Ectodermal cell (in vitro differentiated cells): ENCODE data around the gene TRIM6.

Source experiments
- H3K27ac ChIP-seq: 2 replicates; pipeline ENCODE4 v1.7.0; 2013; ENCODE audit warnings: mild to moderate bottlenecking, low read depth, low read length; ENCODE audit not compliant: insufficient read depth, poor library complexity, severe bottlenecking
- H3K27me3 ChIP-seq: 2 replicates; pipeline ENCODE4 v1.7.0; 2013; ENCODE audit warnings: mild to moderate bottlenecking, low read length; ENCODE audit not compliant: insufficient read depth, control insufficient read depth, poor library complexity, severe bottlenecking
- H3K36me3 ChIP-seq: one replicate; pipeline ENCODE4 v1.7.0; 2013; ENCODE audit warnings: low read length; ENCODE audit not compliant: control insufficient read depth, insufficient read depth
- H3K4me1 ChIP-seq: one replicate; pipeline ENCODE4 v1.7.0; 2013; ENCODE audit warnings: low read length; ENCODE audit not compliant: control insufficient read depth, insufficient read depth
- H3K4me3 ChIP-seq: 2 replicates; pipeline ENCODE4 v1.7.0; 2013; ENCODE audit warnings: low read depth, low read length, control low read depth; ENCODE audit not compliant: insufficient read depth
- H3K9me3 ChIP-seq: 2 replicates; pipeline ENCODE4 v1.7.0; 2013; ENCODE audit warnings: mild to moderate bottlenecking, low read length, moderate library complexity; ENCODE audit not compliant: control insufficient read depth
- WGBS, 2 experiments: methylation state at CpG; one replicate each; pipeline ENCODE4 v1.1.7; 2013; ENCODE audit warnings: missing lambda C conversion rate in 2 of 2; 5-methylcytosine and 5-hydroxymethylcytosine counted together

TRIM6 gene

DNA sequence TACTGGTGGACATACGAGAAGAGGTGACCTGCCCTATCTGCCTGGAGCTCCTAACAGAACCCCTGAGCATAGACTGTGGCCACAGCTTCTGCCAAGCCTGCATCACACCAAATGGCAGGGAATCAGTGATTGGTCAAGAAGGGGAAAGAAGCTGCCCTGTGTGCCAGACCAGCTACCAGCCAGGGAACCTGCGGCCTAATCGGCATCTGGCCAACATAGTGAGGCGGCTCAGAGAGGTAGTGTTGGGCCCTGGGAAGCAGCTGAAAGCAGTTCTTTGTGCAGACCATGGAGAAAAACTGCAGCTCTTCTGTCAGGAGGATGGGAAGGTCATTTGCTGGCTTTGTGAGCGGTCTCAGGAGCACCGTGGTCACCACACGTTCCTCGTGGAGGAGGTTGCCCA lies 6.9 kb downstream of the TRIM6 start:
- Histone ChIP-seq H3K4me3 (no peak overlapping the region), H3K36me3 (no peaks in the 10 kb centered on the region), H3K9me3 (no peaks in the 10 kb centered on the region), H3K27me3 (no peaks in the 10 kb centered on the region), H3K4me1 (no peaks in the 10 kb centered on the region), H3K27ac (no peak overlapping the region)
- WGBS, 2 experiments: 96 to 97% methylated on average over 8 of the region's 8 CpGs

DNA sequence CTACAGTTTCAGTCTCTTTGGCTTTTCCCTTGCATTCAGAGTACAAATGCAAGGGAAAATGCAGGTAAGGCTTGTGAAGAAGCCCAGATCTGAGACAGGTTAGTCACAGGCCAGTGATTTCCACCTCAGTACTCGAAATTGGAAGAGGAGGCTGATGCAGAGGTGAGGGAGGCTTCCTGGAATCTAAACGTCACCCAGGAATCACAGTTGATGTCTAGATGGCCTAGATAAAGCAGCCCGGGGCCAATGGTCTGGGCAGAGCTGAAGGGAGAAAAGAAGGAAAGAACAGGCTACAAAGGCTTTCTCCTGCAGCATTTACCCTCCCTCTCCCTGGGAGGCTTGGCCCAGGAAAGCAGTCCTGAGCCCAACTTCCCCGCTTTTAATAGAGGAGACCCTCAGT lies 8.5 kb downstream of the TRIM6 start:
- WGBS, 2 experiments: 90 to 94% methylated on average over 4 of the region's 4 CpGs
- Histone ChIP-seq H3K4me3 (no peak overlapping the region), H3K36me3 (no peaks in the 10 kb centered on the region), H3K9me3 (no peaks in the 10 kb centered on the region), H3K27ac (no peak overlapping the region), H3K27me3 (no peaks in the 10 kb centered on the region), H3K4me1 (no peaks in the 10 kb centered on the region)

DNA sequence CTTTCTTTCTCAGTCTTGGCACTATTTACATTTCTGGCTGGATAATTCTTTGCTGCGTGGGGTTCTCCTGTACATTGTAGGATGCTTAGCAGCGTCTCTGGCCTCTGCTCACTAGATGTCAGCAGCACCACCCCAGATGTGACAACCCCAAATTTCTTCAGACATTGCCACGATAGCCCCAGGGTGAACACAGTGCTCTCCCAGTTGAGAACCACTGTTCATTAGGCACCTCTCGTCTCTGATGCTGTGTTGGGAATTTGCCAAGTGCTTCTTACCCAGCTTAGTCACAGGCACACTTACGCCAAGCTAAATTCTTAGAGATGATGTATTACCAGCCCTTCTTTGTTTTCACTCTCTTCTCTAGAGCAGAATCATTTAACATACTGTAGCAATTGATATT lies 9.4 kb downstream of the TRIM6 start:
- H3K27me3 ChIP-seq: no peaks in the 10 kb centered on the region
- 92 to 95% methylated on average over 5 of the region's 5 CpGs for WGBS, 2 experiments
- no peaks in the 10 kb centered on the region for H3K9me3 ChIP-seq
- no peaks in the 10 kb centered on the region for H3K36me3 ChIP-seq
- H3K27ac ChIP-seq: no peak overlapping the region
- H3K4me3 ChIP-seq: no peak overlapping the region
- H3K4me1 ChIP-seq: no peaks in the 10 kb centered on the region

DNA sequence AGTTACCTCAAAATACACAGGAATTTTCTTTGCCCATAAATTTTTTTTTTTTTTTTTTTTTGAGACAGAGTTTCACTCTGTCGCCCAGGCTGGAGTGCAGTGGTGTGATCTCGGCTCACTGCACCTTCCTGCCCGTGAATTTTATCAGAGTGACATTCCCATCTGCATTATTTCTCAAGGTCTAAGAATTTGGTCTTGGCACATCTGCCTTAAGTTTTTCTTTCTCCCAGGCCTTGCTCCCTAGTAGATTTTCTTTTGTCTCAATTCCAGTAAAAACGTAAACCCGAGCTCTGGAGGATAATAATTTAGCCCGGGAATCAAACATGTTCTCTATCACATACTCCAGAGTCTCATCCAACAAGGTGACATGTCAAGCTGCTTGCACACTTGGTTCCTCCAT lies 12.4 kb downstream of the TRIM6 start:
- Histone ChIP-seq H3K27ac (no peak overlapping the region), H3K4me1 (no peaks in the 10 kb centered on the region), H3K4me3 (no peak overlapping the region), H3K36me3 (no peaks in the 10 kb centered on the region), H3K27me3 (no peaks in the 10 kb centered on the region), H3K9me3 (no peaks in the 10 kb centered on the region)
- 89 to 96% methylated on average over 6 of the region's 6 CpGs for WGBS, 2 experiments

DNA sequence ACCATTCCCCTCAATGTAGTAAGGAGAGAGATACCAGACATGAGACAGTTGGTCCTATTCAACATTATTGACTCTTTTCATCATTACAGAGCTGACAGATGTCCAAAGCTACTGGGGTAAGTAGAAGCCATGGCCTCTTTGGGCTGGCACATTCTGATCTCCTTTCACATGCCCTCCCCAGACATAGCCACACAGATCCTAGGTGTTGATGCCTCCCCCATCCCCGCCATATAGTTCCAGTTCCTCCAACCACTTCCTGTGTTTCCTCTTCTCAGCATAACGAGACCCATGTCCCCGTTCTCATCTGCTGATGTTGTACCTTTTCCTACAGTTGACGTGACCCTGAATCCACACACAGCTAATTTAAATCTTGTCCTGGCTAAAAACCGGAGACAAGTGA lies 14.0 kb downstream of the TRIM6 start:
- H3K27ac ChIP-seq: no peak overlapping the region
- H3K36me3 ChIP-seq: no peaks in the 10 kb centered on the region
- no peaks in the 10 kb centered on the region for H3K27me3 ChIP-seq
- no peak overlapping the region for H3K4me3 ChIP-seq
- H3K4me1 ChIP-seq: no peaks in the 10 kb centered on the region
- WGBS, 2 experiments: 91 to 96% methylated on average over 5 of the region's 5 CpGs
- no peaks in the 10 kb centered on the region for H3K9me3 ChIP-seq

DNA sequence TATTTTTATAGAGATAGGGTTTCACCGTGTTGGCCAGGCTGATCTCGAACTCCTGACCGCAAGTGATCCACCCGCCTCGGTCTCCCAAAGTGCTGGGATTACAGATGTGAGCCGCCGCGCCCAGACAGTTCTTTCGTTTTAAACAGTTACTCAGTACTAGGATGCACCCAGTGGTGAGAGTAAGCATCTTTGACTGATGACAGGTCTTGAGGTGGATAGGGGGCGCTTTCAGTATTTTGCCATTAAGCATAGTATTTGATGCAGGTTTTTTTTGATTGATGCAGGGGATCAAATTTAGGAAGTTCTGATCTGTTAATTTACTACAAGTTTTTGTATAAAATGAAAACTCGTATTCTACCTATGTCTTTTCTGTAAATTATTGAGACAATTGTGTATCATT lies 15.2 kb downstream of the TRIM6 start:
- no peaks in the 10 kb centered on the region for H3K36me3 ChIP-seq
- H3K27me3 ChIP-seq: no peaks in the 10 kb centered on the region
- H3K4me1 ChIP-seq: no peaks in the 10 kb centered on the region
- no peak overlapping the region for H3K27ac ChIP-seq
- H3K4me3 ChIP-seq: no peak overlapping the region
- no peaks in the 10 kb centered on the region for H3K9me3 ChIP-seq
- WGBS, 2 experiments: 87% methylated on average over 10 to 11 of the region's 11 CpGs

DNA sequence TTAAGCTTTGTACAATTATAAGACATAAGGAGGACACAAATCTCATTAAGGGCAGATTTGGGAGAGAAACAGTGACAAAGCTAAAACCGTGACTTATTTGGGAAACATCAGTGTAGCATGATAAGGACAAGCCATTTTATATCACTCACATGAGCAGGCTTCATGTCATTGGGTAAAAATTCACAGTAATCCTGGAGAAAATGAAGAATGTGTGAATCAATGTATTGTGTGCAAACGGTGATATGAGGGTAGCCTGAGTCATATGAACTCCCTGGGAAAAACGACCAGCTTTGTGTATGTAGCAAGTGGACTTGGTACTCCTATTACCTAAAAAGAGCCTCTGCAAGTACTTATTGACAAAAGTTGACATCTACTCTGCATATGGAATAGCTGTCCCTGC lies 22.4 kb downstream of the TRIM6 start:
- H3K36me3 ChIP-seq: no peaks in the 10 kb centered on the region
- H3K27ac ChIP-seq: no peak overlapping the region
- H3K9me3 ChIP-seq: no peaks in the 10 kb centered on the region
- 88 to 95% methylated on average over 3 of the region's 3 CpGs for WGBS, 2 experiments
- H3K27me3 ChIP-seq: no peaks in the 10 kb centered on the region
- H3K4me1 ChIP-seq: no peaks in the 10 kb centered on the region
- H3K4me3 ChIP-seq: no peak overlapping the region

DNA sequence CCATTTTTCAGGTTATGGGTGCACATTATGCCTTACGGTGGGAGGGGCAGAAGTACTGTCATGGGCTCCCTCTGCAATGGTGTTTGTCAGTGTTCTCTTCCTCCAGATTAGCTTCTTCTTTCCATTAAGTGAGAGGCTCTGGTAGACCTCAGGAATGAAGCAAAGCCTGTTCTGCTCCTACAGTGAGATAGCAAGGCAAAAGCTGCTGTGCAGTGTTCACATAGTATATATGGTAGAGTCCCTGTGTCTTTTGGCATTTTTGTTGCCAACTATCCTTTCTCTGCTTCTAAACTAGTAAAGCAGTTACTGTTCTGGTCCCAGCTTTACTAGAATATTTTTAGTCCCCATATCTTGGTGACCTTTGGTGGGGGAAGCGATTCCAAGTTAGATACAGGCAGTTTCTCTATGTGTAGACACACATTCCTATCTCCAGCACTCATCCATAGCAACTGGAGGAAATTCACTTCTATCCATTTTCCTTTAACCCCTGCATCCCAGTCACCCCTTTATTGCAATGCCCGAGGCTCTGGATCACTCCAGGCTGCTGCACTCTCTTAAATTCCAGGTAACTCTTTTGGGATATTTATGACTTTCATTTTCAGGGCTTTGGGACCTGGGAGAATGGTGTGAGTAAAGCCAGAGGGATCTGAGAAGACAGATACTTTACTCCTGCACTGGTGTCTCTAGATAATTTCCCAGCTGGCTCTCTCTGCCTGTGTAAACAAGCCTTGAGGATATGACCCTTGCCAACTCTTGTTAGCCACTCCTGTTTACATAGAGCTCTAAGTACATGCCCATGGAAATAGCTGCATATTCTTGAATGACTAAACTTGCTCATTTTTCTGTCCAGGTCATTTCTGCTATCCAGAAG lies 24.4 kb downstream of the TRIM6 start:
- H3K27ac ChIP-seq: no peak overlapping the region

DNA sequence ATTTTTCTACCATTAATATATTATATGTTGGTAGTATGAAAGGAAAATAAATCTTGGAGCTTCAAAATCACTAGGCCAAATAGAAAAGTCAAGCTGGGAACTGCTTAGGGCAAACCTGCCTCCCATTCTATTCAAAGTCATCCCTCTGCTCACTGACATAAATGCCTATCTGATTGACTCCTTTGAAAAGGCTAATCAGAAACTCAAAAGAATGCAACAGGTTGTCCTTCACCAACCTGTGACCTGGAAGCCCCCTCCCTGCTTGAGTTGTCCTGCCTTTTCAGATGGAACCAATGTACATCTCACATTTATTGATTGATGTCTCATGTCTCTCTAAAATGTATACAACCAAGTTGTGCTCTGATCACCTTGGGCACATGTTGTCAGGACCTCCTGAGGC lies 25.1 kb downstream of the TRIM6 start:
- no peak overlapping the region for H3K27ac ChIP-seq
- H3K36me3 ChIP-seq: no peaks in the 10 kb centered on the region
- peaks cover 6% of the 10 kb centered on the region for H3K4me1 ChIP-seq
- H3K4me3 ChIP-seq: no peak overlapping the region
- no peaks in the 10 kb centered on the region for H3K27me3 ChIP-seq
- H3K9me3 ChIP-seq: no peaks in the 10 kb centered on the region

More for the DNA sequence above, 24.4 kb downstream of the TRIM6 start:
- 75 to 78% methylated on average over 3 of the region's 3 CpGs for WGBS, 2 experiments
- Histone ChIP-seq H3K9me3 (no peaks in the 10 kb centered on the region), H3K36me3 (no peaks in the 10 kb centered on the region), H3K27me3 (no peaks in the 10 kb centered on the region), H3K4me1 (peaks cover 6% of the 10 kb centered on the region), H3K4me3 (no peak overlapping the region)

DNA sequence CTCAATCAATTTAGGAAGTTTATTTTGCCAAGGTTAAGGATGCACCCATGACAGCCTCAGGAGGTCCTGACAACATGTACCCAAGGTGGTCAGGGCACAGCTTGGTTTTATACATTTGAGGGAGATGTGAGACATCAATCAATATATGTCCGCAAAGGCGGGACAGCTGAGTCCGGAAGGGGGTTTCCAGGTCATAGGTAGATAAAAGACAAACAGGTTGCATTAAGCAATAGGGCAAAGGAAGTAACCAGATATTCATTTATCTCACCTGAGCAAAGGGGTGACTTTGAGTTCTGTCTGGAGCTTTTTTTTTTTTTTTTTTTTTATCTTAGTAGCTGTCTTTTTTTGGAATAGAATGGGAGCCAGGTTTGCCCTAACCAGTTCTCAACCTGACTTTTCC lies 26.4 kb downstream of the TRIM6 start:
- no peaks in the 10 kb centered on the region for H3K9me3 ChIP-seq
- WGBS, 2 experiments: 93 to 100% methylated on average over 3 of the region's 3 CpGs
- H3K27ac ChIP-seq: no peak overlapping the region
- no peak overlapping the region for H3K4me3 ChIP-seq
- peaks cover 6% of the 10 kb centered on the region for H3K4me1 ChIP-seq
- no peaks in the 10 kb centered on the region for H3K36me3 ChIP-seq
- no peaks in the 10 kb centered on the region for H3K27me3 ChIP-seq
